ENCODE results near the gene MAD1L1.
A peak's percentile ranks its signal among the peaks of the same experiment; 100 is the strongest.

MAD1L1 gene

DNA sequence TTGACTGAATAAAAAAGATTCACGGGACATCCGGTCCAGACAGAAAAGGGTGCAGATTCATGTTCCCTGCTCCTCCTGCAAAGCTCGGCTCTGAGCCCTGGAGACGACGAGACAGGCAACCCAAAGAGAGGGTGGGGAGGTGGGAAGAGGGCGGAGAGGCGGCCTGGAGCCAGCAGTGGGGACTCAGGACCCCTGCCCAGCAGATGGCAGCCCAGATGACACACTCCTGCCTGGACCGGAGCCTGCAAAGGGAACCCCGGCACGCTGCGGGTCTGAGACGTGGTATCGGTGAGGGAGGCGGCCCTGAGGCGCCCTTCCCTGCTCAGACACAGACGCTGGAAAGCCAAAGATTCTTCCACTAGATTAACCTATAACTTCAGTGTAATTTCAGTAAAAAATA, 311.9 kb downstream of the MAD1L1 start:
- peak overlapping the region; percentile 29 for H3K4me3 ChIP-seq (ENCODE audit: low read length)
- peaks cover 8% of the 10 kb centered on the region for H3K79me2 ChIP-seq (ENCODE audit: control insufficient read depth, low read length)
- H3K36me3 ChIP-seq (ENCODE audit: control insufficient read depth, low read length), result peaks cover 7% of the 10 kb centered on the region; the same call in 1 of the 2 replicates
- no peaks in the 10 kb centered on the region for H3K9me2 ChIP-seq (replicated peaks; ENCODE audit: control insufficient read depth, low read length)
- no peaks in the 10 kb centered on the region for H3K9me3 ChIP-seq (ENCODE audit: control insufficient read depth, insufficient read depth, low read length)
- H3F3A ChIP-seq (ENCODE audit: control insufficient read depth, insufficient read depth), result no peaks in the 10 kb centered on the region
- no peak overlapping the region for H3K27ac ChIP-seq (ENCODE audit: low read depth, low read length)
- no peaks in the 10 kb centered on the region for H4K20me1 ChIP-seq (ENCODE audit: control insufficient read depth, insufficient read depth, low read depth, low read length)
- no peaks in the 10 kb centered on the region for H3K27me3 ChIP-seq (ENCODE audit: control insufficient read depth, low read length)
- TF ChIP-seq, protein P1, sequence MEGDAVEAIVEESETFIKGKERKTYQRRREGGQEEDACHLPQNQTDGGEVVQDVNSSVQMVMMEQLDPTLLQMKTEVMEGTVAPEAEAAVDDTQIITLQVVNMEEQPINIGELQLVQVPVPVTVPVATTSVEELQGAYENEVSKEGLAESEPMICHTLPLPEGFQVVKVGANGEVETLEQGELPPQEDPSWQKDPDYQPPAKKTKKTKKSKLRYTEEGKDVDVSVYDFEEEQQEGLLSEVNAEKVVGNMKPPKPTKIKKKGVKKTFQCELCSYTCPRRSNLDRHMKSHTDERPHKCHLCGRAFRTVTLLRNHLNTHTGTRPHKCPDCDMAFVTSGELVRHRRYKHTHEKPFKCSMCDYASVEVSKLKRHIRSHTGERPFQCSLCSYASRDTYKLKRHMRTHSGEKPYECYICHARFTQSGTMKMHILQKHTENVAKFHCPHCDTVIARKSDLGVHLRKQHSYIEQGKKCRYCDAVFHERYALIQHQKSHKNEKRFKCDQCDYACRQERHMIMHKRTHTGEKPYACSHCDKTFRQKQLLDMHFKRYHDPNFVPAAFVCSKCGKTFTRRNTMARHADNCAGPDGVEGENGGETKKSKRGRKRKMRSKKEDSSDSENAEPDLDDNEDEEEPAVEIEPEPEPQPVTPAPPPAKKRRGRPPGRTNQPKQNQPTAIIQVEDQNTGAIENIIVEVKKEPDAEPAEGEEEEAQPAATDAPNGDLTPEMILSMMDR (IDR thresholded peaks at IDR 0.05; ENCODE audit: low read depth, low read length, poor library complexity, severe bottlenecking), result no peak
- TF ChIP-seq EZH2phosphoT487 (IDR thresholded peaks at IDR 0.05; ENCODE audit: borderline replicate concordance, low read length), result no peak
- peak overlapping the region; percentile 42 for H3K4me2 ChIP-seq (ENCODE audit: low read length)
- peaks cover 37% of the 10 kb centered on the region for H3K4me1 ChIP-seq (ENCODE audit: control insufficient read depth, low read length)

DNA sequence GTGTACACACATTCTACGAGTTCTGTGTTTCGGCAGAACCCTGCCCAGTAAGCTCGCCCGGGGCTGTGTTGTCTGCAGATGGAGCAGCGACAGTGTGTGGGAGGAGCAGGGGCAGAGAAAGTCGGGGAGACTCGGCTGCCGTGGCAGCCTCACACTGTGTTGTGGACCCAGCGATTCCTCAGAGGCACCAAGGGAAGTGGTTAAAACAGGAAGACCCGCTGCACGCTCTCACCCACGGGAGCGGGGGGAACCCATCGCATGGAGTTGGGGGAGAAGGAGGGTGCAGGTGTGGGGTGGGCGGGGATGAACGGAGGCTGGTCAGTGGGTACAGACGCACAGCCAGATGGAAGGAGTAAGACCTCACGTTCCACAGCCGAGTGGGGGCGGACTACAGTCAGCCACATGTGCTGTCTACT, 312.5 kb downstream of the MAD1L1 start:
- H3K9me3 ChIP-seq (ENCODE audit: control insufficient read depth, insufficient read depth, low read length), result no peaks in the 10 kb centered on the region
- H3K27ac ChIP-seq (ENCODE audit: low read depth, low read length), result no peak overlapping the region
- peak overlapping the region; percentile 29 for H3K4me3 ChIP-seq (ENCODE audit: low read length)

DNA sequence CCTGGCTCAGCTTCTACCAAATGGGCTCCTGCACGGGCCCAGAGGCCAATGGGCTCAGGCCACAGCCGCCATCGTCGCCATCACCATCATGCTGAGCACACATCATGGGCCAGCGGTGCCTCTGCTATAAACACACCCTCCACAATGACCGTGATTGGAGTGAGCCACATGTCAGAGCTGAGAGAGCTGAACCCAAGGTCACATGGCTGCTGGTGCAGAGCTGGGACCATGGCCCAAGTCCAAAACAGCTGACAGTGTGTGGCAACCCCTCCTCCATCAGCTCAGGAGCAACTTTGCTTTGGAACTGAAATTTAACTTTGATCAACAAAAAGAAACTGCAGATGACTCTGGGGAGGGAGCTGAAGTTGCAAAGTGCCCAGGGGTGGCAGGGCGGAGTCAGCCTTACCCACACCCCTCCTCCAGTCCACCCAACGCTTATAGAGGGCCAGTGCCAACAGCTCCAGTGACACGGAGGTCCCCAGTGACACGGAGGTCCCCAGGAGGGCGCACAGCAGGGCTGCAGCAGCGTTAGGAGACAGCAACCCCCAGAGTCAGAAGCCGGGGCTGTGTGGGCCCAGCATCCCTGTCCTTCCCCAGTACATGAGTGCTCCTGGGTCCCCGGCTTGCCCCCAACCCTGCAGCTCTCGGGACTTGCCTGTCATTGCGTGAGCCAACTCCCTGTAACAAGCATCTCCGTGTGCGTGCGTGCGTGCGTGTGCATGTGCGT, 313.0 kb downstream of the MAD1L1 start:
- Histone ChIP-seq H3K27ac (ENCODE audit: low read depth, low read length) (no peak overlapping the region), H3K4me3 (ENCODE audit: low read length) (peak overlapping the region; percentile 29)

More for the DNA sequence above, 312.5 kb downstream of the MAD1L1 start:
- H3K36me3 ChIP-seq (ENCODE audit: control insufficient read depth, low read length), result peaks cover 4% of the 10 kb centered on the region; the same call in 1 of the 2 replicates
- H3K27me3 ChIP-seq (ENCODE audit: control insufficient read depth, low read length), result no peaks in the 10 kb centered on the region
- peak overlapping the region; percentile 42 for H3K4me2 ChIP-seq (ENCODE audit: low read length)
- peaks cover 2% of the 10 kb centered on the region for H3K79me2 ChIP-seq (ENCODE audit: control insufficient read depth, low read length)
- H3K9me2 ChIP-seq (replicated peaks; ENCODE audit: control insufficient read depth, low read length), result no peaks in the 10 kb centered on the region
- no peaks in the 10 kb centered on the region for H3F3A ChIP-seq (ENCODE audit: control insufficient read depth, insufficient read depth)
- H3K4me1 ChIP-seq (ENCODE audit: control insufficient read depth, low read length), result peaks cover 31% of the 10 kb centered on the region
- H4K20me1 ChIP-seq (ENCODE audit: control insufficient read depth, insufficient read depth, low read depth, low read length), result no peaks in the 10 kb centered on the region
- TF ChIP-seq EZH2phosphoT487 (IDR thresholded peaks at IDR 0.05; ENCODE audit: borderline replicate concordance, low read length), result no peak
- TF ChIP-seq, protein P1 (IDR thresholded peaks at IDR 0.05; ENCODE audit: low read depth, low read length, poor library complexity, severe bottlenecking), result peak; percentile 8

More for the DNA sequence above, 313.0 kb downstream of the MAD1L1 start:
- H3K4me1 ChIP-seq (ENCODE audit: control insufficient read depth, low read length), result peaks cover 28% of the 10 kb centered on the region
- no peaks in the 10 kb centered on the region for H3K9me3 ChIP-seq (ENCODE audit: control insufficient read depth, insufficient read depth, low read length)
- no peaks in the 10 kb centered on the region for H3F3A ChIP-seq (ENCODE audit: control insufficient read depth, insufficient read depth)
- H4K20me1 ChIP-seq (ENCODE audit: control insufficient read depth, insufficient read depth, low read depth, low read length), result no peaks in the 10 kb centered on the region
- peak overlapping the region; percentile 42 for H3K4me2 ChIP-seq (ENCODE audit: low read length)
- H3K36me3 ChIP-seq (ENCODE audit: control insufficient read depth, low read length), result peaks cover 4% of the 10 kb centered on the region; the same call in 1 of the 2 replicates
- no peaks in the 10 kb centered on the region for H3K79me2 ChIP-seq (ENCODE audit: control insufficient read depth, low read length)
- no peaks in the 10 kb centered on the region for H3K9me2 ChIP-seq (replicated peaks; ENCODE audit: control insufficient read depth, low read length)
- H3K27me3 ChIP-seq (ENCODE audit: control insufficient read depth, low read length), result no peaks in the 10 kb centered on the region
- TF ChIP-seq EZH2phosphoT487 (IDR thresholded peaks at IDR 0.05; ENCODE audit: borderline replicate concordance, low read length), result no peak
- TF ChIP-seq, protein P1 (IDR thresholded peaks at IDR 0.05; ENCODE audit: low read depth, low read length, poor library complexity, severe bottlenecking), result peak; percentile 15
